Natural killer cell (primary cell): ENCODE data around the gene HTRA2. TPM values are rescaled to one million over a fixed set of nuclear protein-coding genes. Genes with fewer than 3 reads are reported as not detected.

Source experiments
- ATAC-seq, 3 donors: fragments of 150-1000 bp in 2 of 3; fragments of 200-7000 bp in 1 of 3; cut with Tn5 transposase; 1 replicate in 1 of 3; 2 replicates in 2 of 3; pipeline ENCODE4 v1.10.0; 2021; ENCODE audit warnings: mild to moderate bottlenecking in 2 of 3, moderate library complexity in 2 of 3
- DNase-seq, 2 donors: peaks; one replicate each; pipeline versions ENCODE4 v3.0.0 to v3.0.0-alpha.2; 2013 to 2021; ENCODE audit warnings: mixed read lengths in 1 of 2
- H3K27ac ChIP-seq: one replicate; pipeline ENCODE4 v1.5.1; 2013; ENCODE audit warnings: mild to moderate bottlenecking, low read length
- H3K27me3 ChIP-seq: one replicate; pipeline ENCODE4 v1.6.1; 2013; ENCODE audit warnings: low read length; ENCODE audit not compliant: control insufficient read depth, insufficient read depth
- H3K36me3 ChIP-seq: one replicate; pipeline ENCODE4 v1.6.1; 2013; ENCODE audit warnings: low read length; ENCODE audit not compliant: control insufficient read depth, insufficient read depth
- H3K4me1 ChIP-seq: one replicate; pipeline ENCODE4 v1.6.1; 2013; ENCODE audit warnings: low read length; ENCODE audit not compliant: control insufficient read depth, insufficient read depth
- H3K4me3 ChIP-seq: one replicate; pipeline ENCODE4 v1.5.1; 2013; ENCODE audit warnings: low read length
- H3K9me3 ChIP-seq: one replicate; pipeline ENCODE4 v1.6.1; 2013; ENCODE audit warnings: low read length; ENCODE audit not compliant: control insufficient read depth, insufficient read depth
- H3K27ac Mint-ChIP-seq, 2 donors: one replicate each; pipeline ENCODE4 v1.8.0; 2022; ENCODE audit warnings: mild to moderate bottlenecking in 2 of 2, mixed read lengths in 2 of 2, moderate library complexity in 1 of 2
- H3K27me3 Mint-ChIP-seq, 2 donors: one replicate each; pipeline ENCODE4 v1.8.0; 2022; ENCODE audit warnings: low read depth in 2 of 2, mixed read lengths in 2 of 2
- H3K36me3 Mint-ChIP-seq: one replicate; pipeline ENCODE4 v1.8.0; 2022; ENCODE audit warnings: mixed read lengths
- H3K4me1 Mint-ChIP-seq, 2 donors: one replicate each; pipeline ENCODE4 v1.8.0; 2022; ENCODE audit warnings: mixed read lengths in 2 of 2
- H3K4me3 Mint-ChIP-seq: one replicate; pipeline ENCODE4 v1.8.0; 2022; ENCODE audit warnings: mild to moderate bottlenecking, moderate library complexity, mixed read lengths
- H3K9me3 Mint-ChIP-seq, 2 donors: one replicate each; pipeline ENCODE4 v1.8.0; 2022; ENCODE audit warnings: mixed read lengths in 2 of 2
- CTCF ChIP-seq: fragments of 200-600 bp; IDR thresholded peaks from one replicate; pipeline ENCODE4 v1.8.0; 2022; ENCODE audit warnings: antibody characterized with exemption
- WGBS: methylation state at CpG from one replicate; pipeline ENCODE4 v1.1.7; 2013; ENCODE audit warnings: missing lambda C conversion rate; ENCODE audit not compliant: insufficient coverage; 5-methylcytosine and 5-hydroxymethylcytosine counted together
- intact Hi-C: fragments of 100-400 bp; cut with micrococcal nuclease; formaldehyde crosslinking; loops from one replicate; pipeline ENCODE4 v1.14.2; 2022
- total RNA-seq, 4 donors: library from RNA; stranded (reverse); fragments of 120-200 nt in 1 of 4; gene quantifications; one replicate each; pipeline versions ENCODE4 v1.2.3 to v1.2.4, GENCODE V29; 2013 to 2022

HTRA2 gene
- total RNA-seq, 3 donors from 2014 or later (not counting 1 experiment from before 2014, with no cell fraction given) = 32.1 to 47.6 (median 45.2) TPM

GRCh38 chr2:74548285-74548899 lies 18.7 kb downstream of the HTRA2 start:
- peak overlapping the region; percentile 10 for H3K4me3 ChIP-seq
- intact Hi-C loops = no loop called here
- TF ChIP-seq CTCF = no peak
- Mint-ChIP-seq H3K36me3 (no peaks in the 10 kb centered on the region), H3K4me1 (peaks cover 4 to 7% of the 10 kb centered on the region in 2 donors), H3K9me3 (no peaks in the 10 kb centered on the region), H3K27me3 (peaks cover 45 to 53% of the 10 kb centered on the region in 2 donors), H3K4me3 (peak overlapping the region; percentile 74), H3K27ac (no peak overlapping the region)
- no peaks in the 10 kb centered on the region for H3K9me3 ChIP-seq
- peaks cover 15% of the 10 kb centered on the region for H3K4me1 ChIP-seq
- 33% methylated on average over 26 of the region's 26 CpGs for WGBS
- peaks cover 23% of the 10 kb centered on the region for H3K27me3 ChIP-seq
- ATAC-seq (no peak), DNase-seq (no peak)
- H3K27ac ChIP-seq = no peak overlapping the region
- no peaks in the 10 kb centered on the region for H3K36me3 ChIP-seq

GRCh38 chr2:74548900-74549826 lies 19.4 kb downstream of the HTRA2 start:
- Mint-ChIP-seq H3K9me3 (no peaks in the 10 kb centered on the region), H3K36me3 (no peaks in the 10 kb centered on the region), H3K27ac (no peak overlapping the region), H3K4me1 (peaks cover 4 to 12% of the 10 kb centered on the region in 2 donors), H3K27me3 (peaks cover 45 to 52% of the 10 kb centered on the region in 2 donors), H3K4me3 (peak overlapping the region; percentile 43)
- intact Hi-C loops = no loop called here
- Histone ChIP-seq H3K36me3 (no peaks in the 10 kb centered on the region), H3K27ac (no peak overlapping the region), H3K4me1 (peaks cover 23% of the 10 kb centered on the region), H3K4me3 (peak overlapping the region; percentile 21), H3K9me3 (no peaks in the 10 kb centered on the region), H3K27me3 (peaks cover 23% of the 10 kb centered on the region)
- DNase-seq = no peak
- TF ChIP-seq CTCF = no peak
- 3% methylated on average over 85 of the region's 85 CpGs for WGBS
- ATAC-seq = peak in 2 of 3 donors; percentile 33 to 39

- DNase-seq = no peak
- peaks cover 27% of the 10 kb centered on the region for H3K4me1 ChIP-seq
- WGBS = 95% methylated on average over 7 of the region's 7 CpGs
- Mint-ChIP-seq H3K4me3 (no peak overlapping the region), H3K27me3 (peaks cover 45% of the 10 kb centered on the region in 2 donors), H3K9me3 (no peaks in the 10 kb centered on the region), H3K4me1 (peaks cover 8 to 17% of the 10 kb centered on the region in 2 donors), H3K36me3 (no peaks in the 10 kb centered on the region), H3K27ac (no peak overlapping the region)
- no peaks in the 10 kb centered on the region for H3K36me3 ChIP-seq
- peaks cover 23% of the 10 kb centered on the region for H3K27me3 ChIP-seq
- ATAC-seq = no peak
- no peaks in the 10 kb centered on the region for H3K9me3 ChIP-seq
- intact Hi-C loops = no loop called here
- no peak for TF ChIP-seq CTCF
- no peak overlapping the region for H3K4me3 ChIP-seq
- H3K27ac ChIP-seq = no peak overlapping the region
Measured at GRCh38 chr2:74550231-74550630, 20.5 kb downstream of the HTRA2 start.
